Measurements from ENCODE around the gene STAT2. TPM values are rescaled to one million over a fixed set of nuclear protein-coding genes. Genes with fewer than 3 reads are reported as not detected.
"Not testable (repeated sequence)": the region's sequence is repeated elsewhere in the genome, so short reads cannot be mapped to it uniquely, and the experiment has no call there.

STAT2 gene
- total and polyA plus RNA-seq, 9 of the 15 experiments (the other 6 are each of a cell fraction or from before 2014, with no cell fraction given) = 15.5 to 46.9 (median 40.1) TPM

DNA sequence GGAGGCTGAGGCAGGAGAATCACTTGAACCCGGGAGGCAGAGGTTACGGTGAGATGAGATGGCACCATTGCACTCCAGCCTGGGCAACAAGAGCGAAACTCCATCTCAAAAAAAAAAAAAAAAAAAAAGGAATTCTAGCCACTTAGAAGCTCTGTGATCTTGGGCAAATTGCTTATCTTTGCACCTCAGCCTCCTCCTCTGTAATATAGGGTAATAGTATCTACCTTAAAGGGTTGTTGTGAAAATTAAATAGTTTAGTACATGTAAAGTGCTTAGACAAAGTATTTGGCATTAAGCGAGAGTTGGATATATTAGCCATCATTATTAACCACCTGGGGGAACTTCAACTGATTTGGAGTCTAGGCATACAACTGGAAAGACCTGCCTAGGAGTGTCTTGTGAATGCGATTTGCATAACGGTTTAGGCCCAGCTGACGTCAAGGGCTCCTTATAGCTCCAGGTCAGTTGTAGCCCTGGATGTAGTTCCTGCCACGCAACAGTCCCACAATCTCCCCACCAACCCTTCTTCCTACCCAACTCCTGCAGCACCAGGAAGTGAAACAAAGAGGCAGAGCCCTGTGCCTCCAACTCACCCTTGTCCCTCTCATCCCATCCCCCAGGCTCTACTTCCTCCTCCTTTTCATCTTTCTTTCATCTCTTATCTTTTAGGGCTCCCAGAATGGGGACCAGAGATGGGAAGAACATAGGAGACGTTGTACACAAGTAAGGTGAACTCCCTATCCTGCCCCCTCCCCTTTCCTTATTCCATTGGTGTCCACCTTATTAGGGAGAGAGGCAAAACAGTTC lies 23.3 kb downstream of the STAT2 start (continued):
- TF ChIP-seq SETDB1 (IDR thresholded peaks at IDR 0.05; ENCODE audit: low read length) (no peak), CBX5 (IDR thresholded peaks at IDR 0.05; ENCODE audit: borderline replicate concordance, low read depth) (no peak), U2AF2 (optimal IDR thresholded peaks at IDR 0.05; ENCODE audit: low read depth, low read length) (no peak), JUND (IDR thresholded peaks at IDR 0.05; ENCODE audit: borderline replicate concordance, low read depth, low read length) (peak; percentile 90), JUND (tag; IDR thresholded peaks at IDR 0.05; ENCODE audit: borderline replicate concordance, low read depth, low read length) (peak; percentile 90; the same call in 2 of the 3 replicates), ZNF124 (CRISPR knock-in tag; IDR thresholded peaks at IDR 0.05) (no peak)
- TF ChIP-seq, protein P1, sequence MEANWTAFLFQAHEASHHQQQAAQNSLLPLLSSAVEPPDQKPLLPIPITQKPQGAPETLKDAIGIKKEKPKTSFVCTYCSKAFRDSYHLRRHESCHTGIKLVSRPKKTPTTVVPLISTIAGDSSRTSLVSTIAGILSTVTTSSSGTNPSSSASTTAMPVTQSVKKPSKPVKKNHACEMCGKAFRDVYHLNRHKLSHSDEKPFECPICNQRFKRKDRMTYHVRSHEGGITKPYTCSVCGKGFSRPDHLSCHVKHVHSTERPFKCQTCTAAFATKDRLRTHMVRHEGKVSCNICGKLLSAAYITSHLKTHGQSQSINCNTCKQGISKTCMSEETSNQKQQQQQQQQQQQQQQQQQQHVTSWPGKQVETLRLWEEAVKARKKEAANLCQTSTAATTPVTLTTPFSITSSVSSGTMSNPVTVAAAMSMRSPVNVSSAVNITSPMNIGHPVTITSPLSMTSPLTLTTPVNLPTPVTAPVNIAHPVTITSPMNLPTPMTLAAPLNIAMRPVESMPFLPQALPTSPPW (CRISPR knock-in tag; IDR thresholded peaks at IDR 0.05) = no peak; the same call in none of the 2 replicates

DNA sequence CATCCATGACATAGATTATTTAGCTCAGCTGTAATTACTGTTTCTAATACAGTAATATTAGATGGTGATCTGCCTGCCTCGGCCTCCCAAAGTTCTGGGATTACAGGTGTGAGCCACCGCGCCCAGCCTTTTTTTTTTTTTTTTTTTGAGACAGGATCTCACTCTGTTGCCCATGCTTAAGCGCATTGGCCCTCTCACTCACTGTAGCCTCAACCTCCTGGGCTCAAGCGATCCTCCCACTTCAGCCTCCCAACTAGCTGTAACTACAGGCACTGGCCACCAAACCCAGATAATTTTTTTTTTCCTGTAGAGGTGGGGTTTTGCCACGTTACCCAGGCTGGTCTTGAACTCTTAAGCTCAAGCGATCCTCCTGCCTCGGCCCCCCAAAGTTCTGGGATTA lies 24.4 kb downstream of the STAT2 start:
- POLR2A ChIA-PET = interaction anchor here (0.6 to 19.0 kb wide), 7 partner anchors 13 to 129 kb away, joined by 3 to 274 read pairs (median 4); partner anchors contain the start of genes APOF, CNPY2, RNF41 and STAT2
- TF ChIP-seq, protein P2, sequence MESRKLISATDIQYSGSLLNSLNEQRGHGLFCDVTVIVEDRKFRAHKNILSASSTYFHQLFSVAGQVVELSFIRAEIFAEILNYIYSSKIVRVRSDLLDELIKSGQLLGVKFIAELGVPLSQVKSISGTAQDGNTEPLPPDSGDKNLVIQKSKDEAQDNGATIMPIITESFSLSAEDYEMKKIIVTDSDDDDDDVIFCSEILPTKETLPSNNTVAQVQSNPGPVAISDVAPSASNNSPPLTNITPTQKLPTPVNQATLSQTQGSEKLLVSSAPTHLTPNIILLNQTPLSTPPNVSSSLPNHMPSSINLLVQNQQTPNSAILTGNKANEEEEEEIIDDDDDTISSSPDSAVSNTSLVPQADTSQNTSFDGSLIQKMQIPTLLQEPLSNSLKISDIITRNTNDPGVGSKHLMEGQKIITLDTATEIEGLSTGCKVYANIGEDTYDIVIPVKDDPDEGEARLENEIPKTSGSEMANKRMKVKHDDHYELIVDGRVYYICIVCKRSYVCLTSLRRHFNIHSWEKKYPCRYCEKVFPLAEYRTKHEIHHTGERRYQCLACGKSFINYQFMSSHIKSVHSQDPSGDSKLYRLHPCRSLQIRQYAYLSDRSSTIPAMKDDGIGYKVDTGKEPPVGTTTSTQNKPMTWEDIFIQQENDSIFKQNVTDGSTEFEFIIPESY (CRISPR knock-in tag; IDR thresholded peaks at IDR 0.05) = peak; percentile 88; the same call in 1 of the 2 replicates
- TF ChIP-seq ZNF121 (CRISPR knock-in tag; conservative IDR thresholded peaks at IDR 0.05) (peak; percentile 80), RBM25 (IDR thresholded peaks at IDR 0.05; ENCODE audit: low read depth, low read length, severe bottlenecking) (peak; percentile 38)
- intact Hi-C loops (cut with micrococcal nuclease); BruUV-seq (replicated peaks); H3K27me3 ChIP-seq (ENCODE audit: control insufficient read depth in 2 of 2, insufficient read depth in 2 of 2, low read length in 2 of 2); H3K4me3 ChIP-seq; H3K36me3 ChIP-seq (ENCODE audit: control insufficient read depth, insufficient read depth, low read length); ATAC-seq; H4K20me1 ChIP-seq (replicated peaks; ENCODE audit: control insufficient read depth, insufficient read depth, low read length); CTCF ChIA-PET (ENCODE audit: low intra/inter-chr PET ratio); FAIRE-seq; DNase-seq (ENCODE audit: extremely low read depth in 1 of 4, low spot score in 3 of 4); H3K4me2 ChIP-seq (ENCODE audit: insufficient read depth, low read length); H3K9me3 ChIP-seq (replicated peaks; ENCODE audit: control insufficient read depth, insufficient read depth, low read depth, low read length); in situ Hi-C loops (cut with MboI); H3K9me1 ChIP-seq (ENCODE audit: control insufficient read depth, insufficient read depth, low read length): not testable (repeated sequence)
- Histone ChIP-seq H2AFZ (ENCODE audit: low read depth, low read length) (peak overlapping the region; percentile 88; the same call in 1 of the 2 replicates), H3K4me1 (replicated peaks in 1 of 2; ENCODE audit: control insufficient read depth in 2 of 2, insufficient read depth in 2 of 2, low read length in 2 of 2) (peaks cover 27 to 58% of the 10 kb centered on the region in 2 experiments), H3K9ac (ENCODE audit: insufficient read depth in 1 of 2, low read depth in 2 of 2, low read length in 2 of 2) (peak overlapping the region in 1 of 2 experiments; percentile 69; a peak in 1 of 4 replicates), H3K27ac (ENCODE audit: extremely low read depth, low read depth, low read length) (peak overlapping the region; percentile 84), H3K79me2 (ENCODE audit: control insufficient read depth, insufficient read depth, low read length) (peaks cover 24% of the 10 kb centered on the region)
- WGBS (ENCODE audit: insufficient coverage, low coverage, missing lambda C conversion rate) = 84% methylated on average over 8 of the region's 8 CpGs

Data from K562 (cell line).